HepG2 (cell line): Measurements from ENCODE around the gene VPS13D.

Experiments used
- ARNTL ChIP-seq: sonication (generic); formaldehyde crosslinking; IDR thresholded peaks from 2 replicates; pipeline ENCODE4 v1.4.0; 2020; ENCODE audit warnings: mild to moderate bottlenecking, missing genetic modification reagents
- CEBPB ChIP-seq: IDR thresholded peaks from 2 replicates; pipeline ENCODE4 v1.6.1; 2011; ENCODE audit warnings: low read depth, low read length, improper control_type of control experiment, borderline replicate concordance
- NFE2L2 ChIP-seq: fragments of 150-350 bp; IDR thresholded peaks from 2 replicates; pipeline ENCODE4 v1.6.1; 2014; ENCODE audit warnings: low read length
- TBP ChIP-seq: sonication (generic); formaldehyde crosslinking; IDR thresholded peaks from 2 replicates; pipeline ENCODE4 v1.5.0; 2020; ENCODE audit warnings: missing genetic modification reagents
- ZSCAN29 ChIP-seq: sonication (generic); formaldehyde crosslinking; conservative IDR thresholded peaks from 2 replicates; pipeline ENCODE4 v1.4.0; 2020; ENCODE audit warnings: mild to moderate bottlenecking, missing genetic modification reagents

- no peak for TF ChIP-seq CEBPB
- no peak for TF ChIP-seq TBP (CRISPR knock-in tag)
- TF ChIP-seq ZSCAN29 (CRISPR knock-in tag) = no peak
- no peak for TF ChIP-seq NFE2L2
- no peak for TF ChIP-seq ARNTL (CRISPR knock-in tag)
Measured at GRCh38 chr1:12228979-12229378, 851 bp upstream of the VPS13D start.
